Gastroesophageal sphincter (tissue), 3 donors: Measurements from ENCODE around the gene ZNF804B.

Experiments used
- POLR2A ChIP-seq, 2 donors: fragments of 450-650 bp; IDR thresholded peaks; one replicate each; pipeline ENCODE4 v1.6.1; 2017; ENCODE audit warnings: antibody characterized with exemption in 2 of 2, mild to moderate bottlenecking in 2 of 2, moderate library complexity in 1 of 2
- TF ChIP-seq, protein P1 (sequence below), 4 experiments: fragments of 200-600 bp in 2 of 4; fragments of 450-650 bp in 2 of 4; sonication (generic) in 1 of 4; IDR thresholded peaks; one replicate each; pipeline ENCODE4 v1.5.1; 2017 to 2019; ENCODE audit warnings: antibody characterized with exemption in 4 of 4, mild to moderate bottlenecking in 2 of 4, moderate library complexity in 2 of 4

DNA sequence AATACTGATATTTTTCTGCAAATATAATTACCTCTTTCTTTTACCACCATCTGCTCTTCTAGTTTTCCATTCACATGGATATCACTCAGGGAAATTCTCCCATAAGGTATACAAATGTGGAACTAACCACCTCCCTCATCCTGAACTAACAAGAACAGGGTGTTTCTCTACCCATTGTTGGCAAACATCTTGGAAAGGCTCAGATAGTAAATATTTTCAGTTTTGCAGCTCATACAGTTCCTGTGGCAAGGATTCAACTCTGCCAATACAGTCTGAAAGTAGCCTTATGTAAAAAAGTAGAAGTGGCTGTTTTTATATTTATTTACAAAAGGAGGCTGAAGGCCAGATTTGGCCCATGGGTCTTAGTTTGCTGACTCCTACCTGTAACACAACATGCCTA is 549.0 kb downstream of the ZNF804B start:
- TF ChIP-seq, protein P1, sequence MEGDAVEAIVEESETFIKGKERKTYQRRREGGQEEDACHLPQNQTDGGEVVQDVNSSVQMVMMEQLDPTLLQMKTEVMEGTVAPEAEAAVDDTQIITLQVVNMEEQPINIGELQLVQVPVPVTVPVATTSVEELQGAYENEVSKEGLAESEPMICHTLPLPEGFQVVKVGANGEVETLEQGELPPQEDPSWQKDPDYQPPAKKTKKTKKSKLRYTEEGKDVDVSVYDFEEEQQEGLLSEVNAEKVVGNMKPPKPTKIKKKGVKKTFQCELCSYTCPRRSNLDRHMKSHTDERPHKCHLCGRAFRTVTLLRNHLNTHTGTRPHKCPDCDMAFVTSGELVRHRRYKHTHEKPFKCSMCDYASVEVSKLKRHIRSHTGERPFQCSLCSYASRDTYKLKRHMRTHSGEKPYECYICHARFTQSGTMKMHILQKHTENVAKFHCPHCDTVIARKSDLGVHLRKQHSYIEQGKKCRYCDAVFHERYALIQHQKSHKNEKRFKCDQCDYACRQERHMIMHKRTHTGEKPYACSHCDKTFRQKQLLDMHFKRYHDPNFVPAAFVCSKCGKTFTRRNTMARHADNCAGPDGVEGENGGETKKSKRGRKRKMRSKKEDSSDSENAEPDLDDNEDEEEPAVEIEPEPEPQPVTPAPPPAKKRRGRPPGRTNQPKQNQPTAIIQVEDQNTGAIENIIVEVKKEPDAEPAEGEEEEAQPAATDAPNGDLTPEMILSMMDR (IDR thresholded peaks at IDR 0.05) = no peak
- TF ChIP-seq POLR2A (IDR thresholded peaks at IDR 0.05) = no peak
